PC-9 (cell line): ENCODE results near the gene LGALS7B. TPM values are rescaled to one million over a fixed set of nuclear protein-coding genes. Genes with fewer than 3 reads are reported as not detected.
"Not testable (repeated sequence)": the region's sequence is repeated elsewhere in the genome, so short reads cannot be mapped to it uniquely, and the experiment has no call there.

Experiments
- BruUV-seq: library from RNA; stranded (reverse); fragments of 400-500 nt; replicated peaks from 2 replicates; lab custom pipeline; 2021; lab: Mats Ljungman, UMichigan
- CTCF ChIA-PET: fragments of 300-600 bp; sonication (Branson Sonifier 250); formaldehyde crosslinking; loops from one replicate; lab custom pipeline; 2022; ENCODE audit warnings: antibody characterized with exemption; lab: Charles Lee
- POLR2A ChIA-PET: fragments of 300-600 bp; sonication (Branson Sonifier 250); formaldehyde crosslinking; loops from one replicate; lab custom pipeline; 2022; ENCODE audit warnings: antibody characterized with exemption; ENCODE audit not compliant: unreplicated experiment; lab: Charles Lee
- DNase-seq, 2 experiments: peaks; one replicate each; pipeline versions ENCODE4 v3.0.0 to v3.0.0-alpha.2; 2015 to 2022; ENCODE audit warnings: mixed read lengths in 1 of 2
- H2AFZ ChIP-seq: fragments of 200-600 bp; sonication (generic); 2 replicates; pipeline ENCODE4 v1.8.1; 2017; ENCODE audit warnings: antibody characterized with exemption
- H3F3A ChIP-seq: fragments of 200-600 bp; sonication (generic); 2 replicates; pipeline ENCODE4 v1.8.1; 2017; ENCODE audit warnings: antibody characterized with exemption, mild to moderate bottlenecking, low read depth; ENCODE audit not compliant: insufficient read depth
- H3K27ac ChIP-seq: fragments of 200-600 bp; sonication (generic); 2 replicates; pipeline ENCODE4 v1.6.1; 2016; ENCODE audit warnings: mixed run types
- H3K27me3 ChIP-seq: fragments of 200-600 bp; sonication (generic); 2 replicates; pipeline ENCODE4 v1.6.1; 2016; ENCODE audit warnings: low read depth, mixed run types; ENCODE audit not compliant: insufficient read depth
- H3K36me3 ChIP-seq: fragments of 200-600 bp; sonication (generic); 2 replicates; pipeline ENCODE4 v1.6.1; 2016; ENCODE audit warnings: low read depth, mixed run types
- H3K4me1 ChIP-seq: fragments of 200-600 bp; sonication (generic); replicated peaks from 2 replicates; pipeline ENCODE4 v1.6.1; 2016; ENCODE audit warnings: mixed run types; ENCODE audit not compliant: insufficient read depth
- H3K4me2 ChIP-seq: fragments of 200-600 bp; sonication (generic); 2 replicates; pipeline ENCODE4 v1.6.1; 2017; ENCODE audit warnings: mixed run types
- H3K4me3 ChIP-seq: fragments of 200-600 bp; sonication (generic); 2 replicates; pipeline ENCODE4 v1.6.1; 2016; ENCODE audit warnings: mixed run types
- H3K79me2 ChIP-seq: fragments of 200-600 bp; sonication (generic); 2 replicates; pipeline ENCODE4 v1.6.1; 2017; ENCODE audit warnings: low read depth, mixed run types
- H3K9me2 ChIP-seq: fragments of 200-600 bp; sonication (generic); 2 replicates; pipeline ENCODE4 v1.8.1; 2017; ENCODE audit warnings: mild to moderate bottlenecking; ENCODE audit not compliant: insufficient read depth
- H3K9me3 ChIP-seq: fragments of 200-600 bp; sonication (generic); 2 replicates; pipeline ENCODE4 v1.8.1; 2016; ENCODE audit warnings: low read depth; ENCODE audit not compliant: insufficient read depth
- H4K20me1 ChIP-seq: fragments of 200-600 bp; sonication (generic); 2 replicates; pipeline ENCODE4 v1.8.1; 2017; ENCODE audit not compliant: insufficient read depth
- CTCF ChIP-seq: fragments of 200-600 bp; sonication (generic); conservative IDR thresholded peaks from 2 replicates; pipeline ENCODE4 v1.6.1; 2017; ENCODE audit warnings: mixed run types, antibody characterized with exemption, mild to moderate bottlenecking, moderate library complexity
- EZH2 ChIP-seq: fragments of 200-600 bp; sonication (generic); IDR thresholded peaks from 2 replicates; pipeline ENCODE4 v1.8.0; 2017; ENCODE audit warnings: antibody characterized with exemption, low read depth
- intact Hi-C: fragments of 100-400 bp; cut with micrococcal nuclease; formaldehyde crosslinking; loops from one replicate; pipeline ENCODE4 v1.10.0; 2022; ENCODE audit not compliant: unreplicated experiment
- total RNA-seq: library from RNA; stranded (reverse); gene quantifications from 2 replicates; pipeline ENCODE4 v1.2.3, GENCODE V29; 2021

Gene LGALS7B
- total RNA-seq, 1 experiment from 2014 or later, result not detected

DNA sequence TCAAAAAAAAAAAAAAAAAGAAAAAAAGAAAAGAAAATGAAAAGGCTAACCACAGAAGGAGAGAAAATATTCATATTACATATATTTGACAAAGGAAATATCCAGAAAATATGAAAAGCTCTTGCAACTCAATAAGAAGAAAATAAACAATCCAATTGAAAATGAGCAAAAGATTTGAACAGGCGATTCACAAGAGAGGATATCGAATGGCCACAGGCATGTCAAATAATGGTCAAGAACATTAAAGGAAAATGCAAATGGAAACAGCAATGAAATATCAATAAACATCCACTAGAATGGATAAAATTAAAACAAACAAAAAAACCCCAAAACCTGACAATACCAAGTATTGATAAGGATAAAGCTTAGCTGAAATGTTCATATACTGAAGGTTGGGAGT is 23.8 kb upstream of the LGALS7B start:
- H3K9me2 ChIP-seq, result no peaks in the 10 kb centered on the region
- H3K79me2 ChIP-seq, result no peaks in the 10 kb centered on the region
- H2AFZ ChIP-seq, result no peak overlapping the region
- H4K20me1 ChIP-seq, result no peaks in the 10 kb centered on the region
- no peak for TF ChIP-seq CTCF
- no peak for TF ChIP-seq EZH2
- no peak overlapping the region for H3K4me3 ChIP-seq
- H3K36me3 ChIP-seq, result no peaks in the 10 kb centered on the region
- H3K4me2 ChIP-seq, result no peak overlapping the region
- no peak for DNase-seq
- H3K9me3 ChIP-seq, result no peaks in the 10 kb centered on the region
- H3F3A ChIP-seq, result no peaks in the 10 kb centered on the region
- ChIA-PET POLR2A (interaction anchor here (0.7 kb wide), 1 partner anchor 82 kb away, joined by 12 read pairs; no protein-coding TSS in a partner anchor), CTCF (interaction anchor here (0.7 kb wide), 1 partner anchor 17 kb away, joined by 13 read pairs; no protein-coding TSS in a partner anchor)
- no TSS peak for BruUV-seq
- H3K4me1 ChIP-seq, result no peaks in the 10 kb centered on the region
- no peak overlapping the region for H3K27ac ChIP-seq
- intact Hi-C loops, result no loop called here
- no peaks in the 10 kb centered on the region for H3K27me3 ChIP-seq

DNA sequence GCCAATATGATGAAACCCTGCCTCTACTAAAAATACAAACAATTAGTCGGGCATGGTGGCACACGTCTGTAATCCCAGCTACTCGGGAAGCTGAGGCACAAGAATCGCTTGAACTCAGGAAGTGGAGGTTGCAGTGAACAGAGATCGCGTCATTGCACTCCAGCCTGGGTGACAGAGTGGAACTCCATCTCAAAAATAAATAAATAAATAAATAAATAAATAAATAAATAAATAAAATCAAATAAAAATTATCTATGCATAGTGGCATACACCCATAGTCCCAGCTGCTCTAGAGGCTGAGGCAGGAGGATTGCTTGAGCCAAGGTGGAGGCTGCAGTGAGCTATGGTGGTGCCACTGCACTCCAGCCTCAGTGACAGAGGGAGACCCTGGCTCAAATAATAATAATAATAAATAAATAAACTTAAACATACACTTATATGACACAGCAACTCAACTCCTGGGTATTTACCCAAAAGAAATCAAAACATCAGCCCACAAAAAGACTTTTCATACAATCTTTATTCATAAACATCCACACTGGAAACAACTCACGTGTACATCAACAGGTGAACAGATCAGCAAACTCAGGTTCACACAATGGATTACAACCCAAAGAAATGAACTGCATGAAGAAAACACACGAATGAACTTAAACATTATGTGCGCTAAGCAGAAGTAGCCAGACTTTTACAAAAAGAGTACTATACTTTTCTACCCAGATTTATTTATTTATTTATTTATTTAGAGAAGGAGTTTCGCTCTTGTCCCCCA is 22.5 kb upstream of the LGALS7B start:
- intact Hi-C loops, result no loop called here
- Histone ChIP-seq H3K9me3 (no peaks in the 10 kb centered on the region), H3K27ac (no peak overlapping the region), H3K27me3 (no peaks in the 10 kb centered on the region), H3K4me3 (no peak overlapping the region), H3K79me2 (no peaks in the 10 kb centered on the region), H3K9me2 (no peaks in the 10 kb centered on the region), H3K36me3 (no peaks in the 10 kb centered on the region), H3K4me2 (no peak overlapping the region), H2AFZ (no peak overlapping the region), H3K4me1 (no peaks in the 10 kb centered on the region), H3F3A (no peaks in the 10 kb centered on the region), H4K20me1 (no peaks in the 10 kb centered on the region)
- TF ChIP-seq EZH2 (no peak), CTCF (no peak)
- no peak for DNase-seq
- ChIA-PET CTCF (interaction anchor here (0.6 kb wide), 1 partner anchor 45 kb away, joined by 3 read pairs; no protein-coding TSS in a partner anchor), POLR2A (no interaction called here)
- BruUV-seq, result no TSS peak

DNA sequence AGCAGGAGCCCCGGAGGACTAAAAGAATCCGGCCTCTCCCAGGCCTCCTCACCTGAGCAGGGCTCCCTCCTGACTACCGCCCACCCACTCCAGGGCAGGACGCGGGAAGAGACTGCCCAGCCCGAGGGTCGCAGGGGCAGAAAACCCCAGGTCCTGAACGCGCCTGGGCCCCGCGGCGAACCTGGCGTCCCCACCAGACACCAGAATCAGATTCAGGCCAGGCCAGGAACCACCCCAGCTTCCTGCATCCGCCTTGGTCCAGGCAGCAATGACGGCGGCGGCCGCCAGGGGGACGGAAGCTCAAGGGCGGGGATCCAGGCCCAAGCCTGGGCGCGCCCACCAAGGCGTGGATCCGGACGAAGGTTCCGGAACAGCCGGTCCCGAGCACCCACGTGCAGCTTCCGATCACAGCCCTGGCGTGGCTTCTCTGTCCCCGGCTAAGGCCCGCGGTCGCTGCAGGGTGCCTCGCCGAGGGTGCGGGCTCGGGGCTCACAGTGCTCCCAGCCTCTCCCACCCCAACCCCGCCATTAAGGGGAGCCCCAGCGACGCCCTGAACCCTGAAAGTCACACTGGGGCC is 19.3 kb upstream of the LGALS7B start:
- Histone ChIP-seq H2AFZ (peak overlapping the region; percentile 72; the same call in 1 of the 2 replicates), H3K9me2 (no peaks in the 10 kb centered on the region), H3K9me3 (no peaks in the 10 kb centered on the region), H3K27ac (no peak overlapping the region), H3K27me3 (no peaks in the 10 kb centered on the region), H3K36me3 (no peaks in the 10 kb centered on the region), H3K4me3 (no peak overlapping the region), H3K79me2 (no peaks in the 10 kb centered on the region), H3K4me2 (no peak overlapping the region), H3K4me1 (no peaks in the 10 kb centered on the region), H4K20me1 (no peaks in the 10 kb centered on the region), H3F3A (no peaks in the 10 kb centered on the region)
- ChIA-PET POLR2A (interaction anchor here (0.6 to 0.8 kb wide), 2 partner anchors 62 to 110 kb away, joined by 10 to 15 read pairs; partner anchors contain the start of gene ECH1), CTCF (interaction anchor here (0.6 to 0.9 kb wide), 4 partner anchors 17 to 408 kb away, joined by 3 to 5 read pairs (median 4); no protein-coding TSS in a partner anchor)
- intact Hi-C loops, result loop anchor here (2.0 kb wide), 1 partner anchor 61 kb away; the partner anchor contains the start of gene ECH1
- peak in 1 of 2 experiments; percentile 69 for DNase-seq
- peak; percentile 80 for TF ChIP-seq CTCF
- no peak for TF ChIP-seq EZH2
- BruUV-seq, result no TSS peak

DNA sequence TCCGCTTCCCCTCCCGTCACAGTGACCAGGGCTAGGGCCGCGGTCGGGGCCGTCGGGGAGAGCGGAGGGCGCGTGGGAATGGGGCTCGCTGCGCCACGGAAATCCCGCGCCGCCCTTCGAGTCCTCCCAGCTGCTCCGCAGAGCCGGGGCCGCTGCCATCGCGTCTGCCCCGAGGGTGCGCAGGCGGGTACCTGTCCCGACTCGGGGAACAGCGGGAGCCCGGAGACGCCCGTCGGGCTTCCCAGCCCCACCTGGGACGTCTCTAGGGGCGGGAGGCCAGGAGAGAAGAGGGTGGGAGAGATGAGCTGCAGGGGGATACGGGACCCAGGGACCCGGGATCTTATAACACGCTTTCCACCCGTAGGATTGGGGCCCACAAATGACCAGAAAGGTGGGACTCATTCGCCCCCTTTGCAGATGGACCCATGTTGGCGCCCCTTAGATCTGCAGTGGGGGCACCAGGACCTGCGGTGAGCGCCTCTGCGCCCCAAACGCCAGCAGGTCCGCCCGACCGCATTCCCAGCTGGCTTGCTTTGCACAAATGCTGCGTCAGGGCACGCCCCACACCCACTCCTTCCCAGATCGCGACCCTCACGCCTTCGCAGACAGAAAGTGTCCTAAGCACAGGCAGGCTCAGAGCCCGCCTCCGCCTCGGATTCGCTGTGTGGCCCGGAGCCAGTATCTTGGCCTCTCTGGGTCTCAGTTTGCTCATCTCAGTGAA is 18.6 kb upstream of the LGALS7B start:
- H3K27me3 ChIP-seq, H3K9me2 ChIP-seq, H3F3A ChIP-seq, H3K9me3 ChIP-seq, intact Hi-C loops, H3K27ac ChIP-seq, H2AFZ ChIP-seq, H3K4me1 ChIP-seq, H3K4me2 ChIP-seq, H3K36me3 ChIP-seq, H3K79me2 ChIP-seq, DNase-seq, H4K20me1 ChIP-seq, POLR2A ChIA-PET, H3K4me3 ChIP-seq: not testable (repeated sequence)
- CTCF ChIA-PET, result interaction anchor here (0.9 kb wide), 1 partner anchor 16 kb away, joined by 3 read pairs; no protein-coding TSS in a partner anchor
- TSS peak; percentile 96 for BruUV-seq
